ENCODE measurements around the gene EIF4ENIF1.

DNA sequence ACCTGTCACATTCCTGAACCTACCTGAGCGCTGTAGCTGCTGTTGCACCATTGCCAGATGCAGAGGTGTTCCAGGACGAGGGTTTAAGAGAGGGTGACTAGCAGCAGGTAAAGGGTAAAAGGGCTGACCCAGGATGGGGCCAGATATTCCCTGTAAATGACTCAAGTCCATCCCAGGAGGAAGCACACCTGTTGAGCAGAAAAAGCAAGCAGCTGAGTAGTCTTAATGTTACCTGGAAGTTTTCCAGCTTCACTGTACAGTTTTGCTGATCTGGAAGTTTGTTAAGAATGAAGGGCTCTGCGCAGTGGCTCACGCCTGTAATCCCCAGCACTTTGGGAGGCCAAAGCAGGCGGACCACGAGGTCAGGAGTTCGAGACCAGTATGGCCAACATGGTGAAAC, 49.0 kb downstream of the EIF4ENIF1 start:
- TF ChIP-seq, protein P1, sequence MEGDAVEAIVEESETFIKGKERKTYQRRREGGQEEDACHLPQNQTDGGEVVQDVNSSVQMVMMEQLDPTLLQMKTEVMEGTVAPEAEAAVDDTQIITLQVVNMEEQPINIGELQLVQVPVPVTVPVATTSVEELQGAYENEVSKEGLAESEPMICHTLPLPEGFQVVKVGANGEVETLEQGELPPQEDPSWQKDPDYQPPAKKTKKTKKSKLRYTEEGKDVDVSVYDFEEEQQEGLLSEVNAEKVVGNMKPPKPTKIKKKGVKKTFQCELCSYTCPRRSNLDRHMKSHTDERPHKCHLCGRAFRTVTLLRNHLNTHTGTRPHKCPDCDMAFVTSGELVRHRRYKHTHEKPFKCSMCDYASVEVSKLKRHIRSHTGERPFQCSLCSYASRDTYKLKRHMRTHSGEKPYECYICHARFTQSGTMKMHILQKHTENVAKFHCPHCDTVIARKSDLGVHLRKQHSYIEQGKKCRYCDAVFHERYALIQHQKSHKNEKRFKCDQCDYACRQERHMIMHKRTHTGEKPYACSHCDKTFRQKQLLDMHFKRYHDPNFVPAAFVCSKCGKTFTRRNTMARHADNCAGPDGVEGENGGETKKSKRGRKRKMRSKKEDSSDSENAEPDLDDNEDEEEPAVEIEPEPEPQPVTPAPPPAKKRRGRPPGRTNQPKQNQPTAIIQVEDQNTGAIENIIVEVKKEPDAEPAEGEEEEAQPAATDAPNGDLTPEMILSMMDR (IDR thresholded peaks at IDR 0.05): no peak
- TF ChIP-seq EP300 (IDR thresholded peaks at IDR 0.05): no peak
- TF ChIP-seq POLR2A (IDR thresholded peaks at IDR 0.05): no peak

Data from stomach (tissue), 4 donors.